ENCODE measurements around the gene SETDB1. TPM values are rescaled to one million over a fixed set of nuclear protein-coding genes. Genes with fewer than 3 reads are reported as not detected.

The SETDB1 gene
- total RNA-seq, 1 donor from 2014 or later: 30.0 TPM

GRCh38 chr1:150931773-150932172, 5.6 kb downstream of the SETDB1 start:
- Mint-ChIP-seq H3K27ac (ENCODE audit: unreplicated experiment) (no peak overlapping the region), H3K4me3 (ENCODE audit: unreplicated experiment) (no peak overlapping the region), H3K4me1 (ENCODE audit: low read depth, unreplicated experiment) (no peaks in the 10 kb centered on the region), H3K27me3 (ENCODE audit: low read depth, unreplicated experiment) (no peaks in the 10 kb centered on the region), H3K9me3 (ENCODE audit: unreplicated experiment) (peaks cover 2% of the 10 kb centered on the region), H3K36me3 (ENCODE audit: low read depth, unreplicated experiment) (peaks cover 31% of the 10 kb centered on the region)
- TF ChIP-seq CTCF (IDR thresholded peaks at IDR 0.05; ENCODE audit: insufficient read depth, low read depth, low read length): no peak
- no peak for TF ChIP-seq EZH2 (IDR thresholded peaks at IDR 0.05; ENCODE audit: insufficient read depth, low read length)
- Histone ChIP-seq H2AFZ (ENCODE audit: low read depth, low read length) (no peak overlapping the region), H3K79me2 (ENCODE audit: insufficient read depth, low read length) (peaks cover 19% of the 10 kb centered on the region), H3K4me2 (ENCODE audit: low read length) (no peak overlapping the region), H3K9me3 (ENCODE audit: insufficient read depth, low read depth, low read length) (no peaks in the 10 kb centered on the region), H3K4me1 (ENCODE audit: insufficient read depth, low read length) (no peaks in the 10 kb centered on the region), H3K27me3 (ENCODE audit: insufficient read depth, low read length) (no peaks in the 10 kb centered on the region), H3K27ac (ENCODE audit: low read depth, low read length) (no peak overlapping the region), H3K4me3 (ENCODE audit: insufficient read depth, low read depth, low read length) (no peak overlapping the region), H3K9ac (ENCODE audit: low read length) (no peak overlapping the region), H3K36me3 (ENCODE audit: insufficient read depth, low read length) (peaks cover 32% of the 10 kb centered on the region), H4K20me1 (ENCODE audit: insufficient read depth, low read length) (no peaks in the 10 kb centered on the region)
- FAIRE-seq (no peak), DNase-seq (ENCODE audit: low read depth) (peak; percentile 5)

DNA sequence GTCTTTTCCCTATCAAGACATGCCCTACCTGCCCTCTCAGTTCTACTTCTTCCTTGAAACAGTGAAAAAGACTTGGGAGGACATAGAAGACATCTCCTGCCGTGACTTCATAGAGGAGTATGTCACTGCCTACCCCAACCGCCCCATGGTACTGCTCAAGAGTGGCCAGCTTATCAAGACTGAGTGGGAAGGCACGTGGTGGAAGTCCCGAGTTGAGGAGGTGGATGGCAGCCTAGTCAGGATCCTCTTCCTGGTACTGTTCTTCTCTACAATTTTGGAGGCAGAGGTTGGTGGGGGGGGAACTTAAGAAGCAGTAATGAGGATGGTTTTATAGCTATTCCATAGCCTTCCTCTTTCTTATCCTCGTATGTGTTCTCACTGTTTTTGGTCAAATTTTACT, 18.7 kb downstream of the SETDB1 start:
- Histone ChIP-seq H3K27me3 (ENCODE audit: insufficient read depth, low read length) (no peaks in the 10 kb centered on the region), H3K9ac (ENCODE audit: low read length) (no peak overlapping the region), H2AFZ (ENCODE audit: low read depth, low read length) (no peak overlapping the region), H4K20me1 (ENCODE audit: insufficient read depth, low read length) (no peaks in the 10 kb centered on the region), H3K9me3 (ENCODE audit: insufficient read depth, low read depth, low read length) (no peaks in the 10 kb centered on the region), H3K36me3 (ENCODE audit: insufficient read depth, low read length) (peaks cover 62% of the 10 kb centered on the region), H3K4me3 (ENCODE audit: insufficient read depth, low read depth, low read length) (no peak overlapping the region), H3K4me2 (ENCODE audit: low read length) (no peak overlapping the region), H3K4me1 (ENCODE audit: insufficient read depth, low read length) (no peaks in the 10 kb centered on the region), H3K27ac (ENCODE audit: low read depth, low read length) (no peak overlapping the region), H3K79me2 (ENCODE audit: insufficient read depth, low read length) (no peaks in the 10 kb centered on the region)
- Mint-ChIP-seq H3K4me3 (ENCODE audit: unreplicated experiment) (no peak overlapping the region), H3K27ac (ENCODE audit: unreplicated experiment) (no peak overlapping the region), H3K9me3 (ENCODE audit: unreplicated experiment) (no peaks in the 10 kb centered on the region), H3K4me1 (ENCODE audit: low read depth, unreplicated experiment) (no peaks in the 10 kb centered on the region), H3K36me3 (ENCODE audit: low read depth, unreplicated experiment) (peaks cover 25% of the 10 kb centered on the region), H3K27me3 (ENCODE audit: low read depth, unreplicated experiment) (no peaks in the 10 kb centered on the region)
- DNase-seq (ENCODE audit: low read depth): no peak
- TF ChIP-seq CTCF (IDR thresholded peaks at IDR 0.05; ENCODE audit: insufficient read depth, low read depth, low read length) (no peak), EZH2 (IDR thresholded peaks at IDR 0.05; ENCODE audit: insufficient read depth, low read length) (no peak)
- no peak for FAIRE-seq

DNA sequence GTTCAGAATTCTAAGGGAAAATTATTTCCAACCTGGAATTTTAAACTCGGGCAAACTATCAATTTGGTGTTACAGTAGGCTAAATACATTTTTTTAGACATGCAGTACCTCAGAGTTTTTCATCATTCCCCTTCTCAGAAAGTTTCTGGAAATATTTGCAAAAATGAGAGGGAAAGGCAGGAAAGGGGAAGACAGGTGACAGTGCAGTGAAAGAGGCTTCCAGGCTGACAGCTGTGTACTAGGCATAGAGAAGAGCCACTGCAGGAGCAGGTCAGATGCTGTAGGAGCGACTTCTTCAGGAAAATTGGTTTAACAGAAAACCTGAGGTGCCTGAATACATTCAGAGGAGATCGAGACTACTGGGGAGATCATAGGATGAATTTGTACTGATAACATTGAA, 28.5 kb downstream of the SETDB1 start:
- no peak overlapping the region for H3K27ac ChIP-seq (ENCODE audit: low read depth, low read length)
- H3K9ac ChIP-seq (ENCODE audit: low read length): no peak overlapping the region
- H3K36me3 Mint-ChIP-seq (ENCODE audit: low read depth, unreplicated experiment): peaks cover 22% of the 10 kb centered on the region
- TF ChIP-seq CTCF (IDR thresholded peaks at IDR 0.05; ENCODE audit: insufficient read depth, low read depth, low read length) (no peak), EZH2 (IDR thresholded peaks at IDR 0.05; ENCODE audit: insufficient read depth, low read length) (no peak)
- H3K4me1 Mint-ChIP-seq (ENCODE audit: low read depth, unreplicated experiment): no peaks in the 10 kb centered on the region
- no peak overlapping the region for H3K4me2 ChIP-seq (ENCODE audit: low read length)
- H3K36me3 ChIP-seq (ENCODE audit: insufficient read depth, low read length): peaks cover 33% of the 10 kb centered on the region
- no peaks in the 10 kb centered on the region for H3K4me1 ChIP-seq (ENCODE audit: insufficient read depth, low read length)
- no peak overlapping the region for H3K4me3 ChIP-seq (ENCODE audit: insufficient read depth, low read depth, low read length)
- no peak overlapping the region for H3K27ac Mint-ChIP-seq (ENCODE audit: unreplicated experiment)
- H3K9me3 ChIP-seq (ENCODE audit: insufficient read depth, low read depth, low read length): no peaks in the 10 kb centered on the region
- DNase-seq (ENCODE audit: low read depth) (no peak), FAIRE-seq (no peak)
- H3K9me3 Mint-ChIP-seq (ENCODE audit: unreplicated experiment): no peaks in the 10 kb centered on the region
- H3K27me3 Mint-ChIP-seq (ENCODE audit: low read depth, unreplicated experiment): no peaks in the 10 kb centered on the region
- no peaks in the 10 kb centered on the region for H4K20me1 ChIP-seq (ENCODE audit: insufficient read depth, low read length)
- no peaks in the 10 kb centered on the region for H3K79me2 ChIP-seq (ENCODE audit: insufficient read depth, low read length)
- H2AFZ ChIP-seq (ENCODE audit: low read depth, low read length): no peak overlapping the region
- no peaks in the 10 kb centered on the region for H3K27me3 ChIP-seq (ENCODE audit: insufficient read depth, low read length)
- H3K4me3 Mint-ChIP-seq (ENCODE audit: unreplicated experiment): no peak overlapping the region

All from astrocyte (in vitro differentiated cells and primary cell).